GM12891 (cell line): ENCODE results near the gene PANX2.

Experiments
- POLR2A ChIP-seq: IDR thresholded peaks from 2 replicates; pipeline ENCODE4 v1.6.1; 2011; ENCODE audit warnings: low read depth, low read length, control low read depth
- POLR2AphosphoS5 ChIP-seq: IDR thresholded peaks from 2 replicates; pipeline ENCODE4 v1.6.1; 2011; ENCODE audit warnings: low read depth, low read length, control low read depth
- POU2F2 ChIP-seq: IDR thresholded peaks from 2 replicates; pipeline ENCODE4 v1.6.1; 2011; ENCODE audit warnings: low read depth, mild to moderate bottlenecking, control low read depth, low read length, moderate library complexity
- SPI1 ChIP-seq: IDR thresholded peaks from 2 replicates; pipeline ENCODE4 v1.6.1; 2011; ENCODE audit warnings: low read depth, low read length, control low read depth
- TAF1 ChIP-seq: IDR thresholded peaks from 2 replicates; pipeline ENCODE4 v1.6.1; 2011; ENCODE audit warnings: low read depth, low read length, control low read depth

- TF ChIP-seq POLR2A, result no peak
- no peak for TF ChIP-seq POLR2AphosphoS5
- TF ChIP-seq TAF1, result no peak
- TF ChIP-seq SPI1, result no peak
- TF ChIP-seq POU2F2, result no peak
Observed at GRCh38 chr22:50205781-50206569, 35.4 kb downstream of the PANX2 start.
